Superior temporal gyrus (tissue), 1 donor: ENCODE measurements around the gene SC5D.

Experiments used
- DNase-seq: peaks from one replicate; pipeline ENCODE4 v3.0.0-alpha.2; 2016; ENCODE audit errors: extremely low spot score

Gene SC5D

GRCh38 chr11:121293288-121293594 lies 670 bp downstream of the SC5D start:
- DNase-seq, result no peak

GRCh38 chr11:121295246-121296029 lies 2.9 kb downstream of the SC5D start:
- no peak for DNase-seq

GRCh38 chr11:121297872-121298271 lies 5.3 kb downstream of the SC5D start:
- no peak for DNase-seq

- DNase-seq, result no peak
These were observed 6.2 kb downstream of the SC5D start for GRCh38 chr11:121298774-121299173.

- no peak for DNase-seq
These were observed 6.8 kb downstream of the SC5D start for GRCh38 chr11:121299417-121299816.

GRCh38 chr11:121300313-121300971 lies 7.9 kb downstream of the SC5D start:
- DNase-seq, result no peak

GRCh38 chr11:121300972-121301699 lies 8.6 kb downstream of the SC5D start:
- DNase-seq, result no peak

GRCh38 chr11:121304759-121305158 lies 12.2 kb downstream of the SC5D start:
- DNase-seq, result peak; percentile 29

- no peak for DNase-seq
These were observed 16.2 kb downstream of the SC5D start for GRCh38 chr11:121308816-121309215.

GRCh38 chr11:121309688-121310087 lies 17.1 kb downstream of the SC5D start:
- DNase-seq, result no peak

GRCh38 chr11:121310908-121311307 lies 18.3 kb downstream of the SC5D start:
- DNase-seq, result no peak

- DNase-seq, result no peak
These were observed 18.8 kb downstream of the SC5D start for GRCh38 chr11:121311373-121311772.

GRCh38 chr11:121312483-121312882 lies 19.9 kb downstream of the SC5D start:
- no peak for DNase-seq

- peak; percentile 82 for DNase-seq
These were observed 26.6 kb downstream of the SC5D start for GRCh38 chr11:121318848-121319834.

- peak; percentile 90 for DNase-seq
These were observed 29.2 kb downstream of the SC5D start for GRCh38 chr11:121321614-121322243.

- DNase-seq, result peak; percentile 71
These were observed 30.6 kb downstream of the SC5D start for GRCh38 chr11:121323046-121323607.

- no peak for DNase-seq
These were observed 33.7 kb downstream of the SC5D start for GRCh38 chr11:121326230-121326629.

GRCh38 chr11:121327553-121327952 lies 35.0 kb downstream of the SC5D start:
- DNase-seq, result no peak

- no peak for DNase-seq
These were observed 35.8 kb downstream of the SC5D start for GRCh38 chr11:121328176-121328966.
